GM21825 (cell line): ENCODE data around the gene MED23.
"Not testable (repeated sequence)": the region's sequence is repeated elsewhere in the genome, so short reads cannot be mapped to it uniquely, and the experiment has no call there.

Experiments
- ATAC-seq: cut with Tn5 transposase; IDR thresholded peaks from one replicate; pipeline ENCODE4 v1.9.1; 2021; ENCODE audit warnings: mild to moderate bottlenecking, moderate library complexity; ENCODE audit not compliant: unreplicated experiment

The MED23 gene

GRCh38 chr6:131574686-131575085 is 53.4 kb downstream of the MED23 start:
- no peak for ATAC-seq

- ATAC-seq = no peak
These were observed 53.9 kb downstream of the MED23 start for GRCh38 chr6:131574133-131574532.

- no peak for ATAC-seq
These were observed 55.2 kb downstream of the MED23 start, which contains the start of gene ARG1 for GRCh38 chr6:131572686-131573415. Gene ARG1, plus strand, starts transcription at chr6:131573226. Its CDS starts 57 bp downstream, at chr6:131573283.

- ATAC-seq = no peak
These were observed 59.3 kb downstream of the MED23 start for GRCh38 chr6:131568726-131569125.

GRCh38 chr6:131565056-131565455 is 63.0 kb downstream of the MED23 start:
- no peak for ATAC-seq

- no peak for ATAC-seq
These were observed 65.9 kb downstream of the MED23 start for GRCh38 chr6:131561925-131562707.

GRCh38 chr6:131558922-131559321 is 69.1 kb downstream of the MED23 start:
- ATAC-seq = no peak

- ATAC-seq = no peak
These were observed 72.0 kb downstream of the MED23 start for GRCh38 chr6:131555992-131556391.

- ATAC-seq = no peak
These were observed 75.5 kb downstream of the MED23 start for GRCh38 chr6:131552572-131552971.

GRCh38 chr6:131551902-131552301 is 76.1 kb downstream of the MED23 start:
- no peak for ATAC-seq

- ATAC-seq = no peak
These were observed 78.2 kb downstream of the MED23 start for GRCh38 chr6:131549811-131550210.

- ATAC-seq = no peak
These were observed 79.6 kb downstream of the MED23 start for GRCh38 chr6:131548441-131548840.

GRCh38 chr6:131547488-131547887 is 80.6 kb downstream of the MED23 start:
- no peak for ATAC-seq

GRCh38 chr6:131545317-131545716 is 82.7 kb downstream of the MED23 start:
- ATAC-seq = no peak

GRCh38 chr6:131538615-131539014 is 89.4 kb downstream of the MED23 start:
- ATAC-seq = not testable (repeated sequence)

- ATAC-seq = peak; percentile 92
These were observed 95.4 kb downstream of the MED23 start for GRCh38 chr6:131532580-131533039.

GRCh38 chr6:131531681-131532080 is 96.4 kb downstream of the MED23 start:
- ATAC-seq = not testable (repeated sequence)

- ATAC-seq = not testable (repeated sequence)
These were observed 97.1 kb downstream of the MED23 start for GRCh38 chr6:131530936-131531335.

- no peak for ATAC-seq
These were observed 103.2 kb downstream of the MED23 start for GRCh38 chr6:131524695-131525336.

GRCh38 chr6:131523988-131524673 is 103.9 kb downstream of the MED23 start:
- no peak for ATAC-seq
